Measurements from ENCODE around the gene ATG7. TPM values are rescaled to one million over a fixed set of nuclear protein-coding genes. Genes with fewer than 3 reads are reported as not detected.
"Not testable (repeated sequence)": the region's sequence is repeated elsewhere in the genome, so short reads cannot be mapped to it uniquely, and the experiment has no call there.

The ATG7 gene
- total and polyA plus RNA-seq, 2 experiments from 2014 or later, result 18.4 to 38.6 TPM

DNA sequence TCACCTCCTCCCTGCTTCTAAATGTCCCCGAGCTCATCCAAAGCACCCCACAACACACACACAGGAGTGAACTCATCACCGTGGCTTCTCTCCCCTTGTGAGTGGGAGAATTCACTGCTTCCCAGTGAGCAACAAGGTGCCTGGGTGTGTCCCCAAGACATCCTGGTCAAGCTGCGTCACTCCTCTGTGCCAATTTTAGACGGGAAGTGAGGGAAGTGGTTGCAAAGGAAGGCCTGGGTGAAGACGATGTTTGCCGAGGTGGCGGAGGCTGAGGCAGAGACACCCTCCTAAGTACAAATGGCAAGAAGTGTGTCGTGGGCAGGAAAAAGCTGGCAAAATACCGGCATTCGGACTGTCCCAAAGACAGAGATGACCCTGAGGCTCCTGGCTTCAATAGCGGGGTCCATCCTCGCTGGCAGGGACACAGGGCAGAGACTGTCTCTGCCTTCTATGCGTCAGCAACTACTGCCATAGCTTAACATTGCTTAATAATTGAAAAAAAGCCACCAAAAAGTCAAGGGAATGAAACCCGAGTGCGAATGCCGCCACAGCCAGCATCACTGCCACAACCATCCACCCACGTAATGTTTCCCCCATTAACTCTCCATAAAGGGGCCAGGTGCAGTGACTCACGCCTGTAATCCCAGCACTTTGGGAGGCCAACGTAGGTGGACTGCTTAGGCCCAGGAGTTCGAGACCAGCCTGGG lies 298.7 kb downstream of the ATG7 start:
- Histone ChIP-seq H3K4me2 (no peak overlapping the region), H3K27me3 (no peaks in the 10 kb centered on the region), H3K4me1 (ENCODE audit: insufficient read depth) (no peaks in the 10 kb centered on the region), H3K27ac (no peak overlapping the region), H3K9me3 (ENCODE audit: low read depth) (no peaks in the 10 kb centered on the region), H3K4me3 (no peak overlapping the region), H3K9me2 (replicated peaks; ENCODE audit: insufficient read depth) (no peaks in the 10 kb centered on the region), H3K79me2 (peaks cover 99% of the 10 kb centered on the region), H2AFZ (no peak overlapping the region), H4K20me1 (ENCODE audit: insufficient read depth, poor library complexity, severe bottlenecking) (peaks cover 72% of the 10 kb centered on the region), H3K36me3 (replicated peaks; ENCODE audit: insufficient read depth, low read depth) (no peaks in the 10 kb centered on the region)
- DNase-seq (ENCODE audit: low spot score), result no peak
- 91% methylated on average over 20 of the region's 20 CpGs for WGBS (ENCODE audit: low lambda C conversion rate, missing lambda C conversion rate)
- TF ChIP-seq EZH2phosphoT487 (IDR thresholded peaks at IDR 0.05; ENCODE audit: low read depth, severe bottlenecking, unreplicated experiment) (no peak), EZH2 (IDR thresholded peaks at IDR 0.05; ENCODE audit: borderline replicate concordance) (no peak)
- TF ChIP-seq, protein P1, sequence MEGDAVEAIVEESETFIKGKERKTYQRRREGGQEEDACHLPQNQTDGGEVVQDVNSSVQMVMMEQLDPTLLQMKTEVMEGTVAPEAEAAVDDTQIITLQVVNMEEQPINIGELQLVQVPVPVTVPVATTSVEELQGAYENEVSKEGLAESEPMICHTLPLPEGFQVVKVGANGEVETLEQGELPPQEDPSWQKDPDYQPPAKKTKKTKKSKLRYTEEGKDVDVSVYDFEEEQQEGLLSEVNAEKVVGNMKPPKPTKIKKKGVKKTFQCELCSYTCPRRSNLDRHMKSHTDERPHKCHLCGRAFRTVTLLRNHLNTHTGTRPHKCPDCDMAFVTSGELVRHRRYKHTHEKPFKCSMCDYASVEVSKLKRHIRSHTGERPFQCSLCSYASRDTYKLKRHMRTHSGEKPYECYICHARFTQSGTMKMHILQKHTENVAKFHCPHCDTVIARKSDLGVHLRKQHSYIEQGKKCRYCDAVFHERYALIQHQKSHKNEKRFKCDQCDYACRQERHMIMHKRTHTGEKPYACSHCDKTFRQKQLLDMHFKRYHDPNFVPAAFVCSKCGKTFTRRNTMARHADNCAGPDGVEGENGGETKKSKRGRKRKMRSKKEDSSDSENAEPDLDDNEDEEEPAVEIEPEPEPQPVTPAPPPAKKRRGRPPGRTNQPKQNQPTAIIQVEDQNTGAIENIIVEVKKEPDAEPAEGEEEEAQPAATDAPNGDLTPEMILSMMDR (IDR thresholded peaks at IDR 0.05; ENCODE audit: poor library complexity), result no peak

DNA sequence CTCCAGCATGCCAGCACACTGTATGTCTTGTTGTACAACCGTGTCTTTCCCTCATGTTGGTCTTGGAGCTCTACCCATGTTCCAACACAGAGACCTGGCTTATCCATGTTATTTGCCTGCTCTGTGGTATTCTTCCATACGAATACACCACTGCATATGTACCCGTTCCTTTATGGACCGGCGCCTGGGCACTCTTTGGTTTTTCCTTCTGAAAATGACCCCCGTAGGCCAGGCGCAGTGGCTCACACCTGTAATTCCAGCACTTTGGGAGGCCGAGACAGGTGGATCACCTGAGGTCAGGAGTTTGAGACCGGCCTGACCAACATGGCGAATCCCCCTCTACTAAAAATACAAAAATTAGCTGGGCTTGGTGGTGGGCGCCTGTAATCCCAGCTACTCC lies 300.5 kb downstream of the ATG7 start:
- not testable (repeated sequence) for H3K9me2 ChIP-seq (replicated peaks; ENCODE audit: insufficient read depth); H3K27ac ChIP-seq; H3K27me3 ChIP-seq; DNase-seq (ENCODE audit: low spot score); H3K36me3 ChIP-seq (replicated peaks; ENCODE audit: insufficient read depth, low read depth); H3K4me1 ChIP-seq (ENCODE audit: insufficient read depth); H3K9me3 ChIP-seq (ENCODE audit: low read depth); H3K4me2 ChIP-seq; H2AFZ ChIP-seq; H3K4me3 ChIP-seq
- WGBS (ENCODE audit: low lambda C conversion rate, missing lambda C conversion rate), result 90% methylated on average over 11 of the region's 11 CpGs
- peaks cover 80% of the 10 kb centered on the region for H4K20me1 ChIP-seq (ENCODE audit: insufficient read depth, poor library complexity, severe bottlenecking)
- peaks cover 99% of the 10 kb centered on the region for H3K79me2 ChIP-seq

DNA sequence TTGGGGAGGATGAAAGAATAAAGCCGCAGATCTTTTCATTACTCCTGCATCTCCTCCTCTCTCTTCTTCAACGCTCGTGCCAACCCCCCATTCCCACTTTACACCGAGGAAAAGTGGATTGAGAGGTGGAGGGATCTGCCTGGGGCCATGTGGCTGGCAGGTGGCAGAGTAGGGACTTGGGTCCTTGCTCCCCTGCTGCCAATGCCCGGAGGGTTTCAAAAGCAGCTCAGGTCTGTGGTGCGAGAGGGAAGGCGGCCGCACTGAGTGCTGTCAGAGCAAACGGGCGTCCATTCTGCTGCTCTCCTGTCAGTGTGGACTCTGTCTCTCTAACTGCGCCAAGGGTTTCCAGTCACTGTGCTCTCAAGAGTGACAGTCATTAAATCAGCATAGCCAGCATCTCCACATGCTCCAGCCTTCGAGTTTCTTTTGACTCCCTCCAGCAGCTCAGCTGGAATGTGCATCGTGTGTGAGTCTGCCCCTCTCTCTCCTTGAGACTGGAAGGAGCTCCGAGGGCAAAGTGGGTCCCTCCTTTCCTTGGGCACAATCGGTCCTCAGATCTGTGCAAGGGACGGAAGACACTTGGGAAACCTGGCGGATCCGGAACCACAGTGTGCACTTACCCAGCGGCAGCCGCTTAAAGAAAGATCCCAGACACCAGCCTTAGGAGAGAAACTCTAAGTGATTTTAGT lies 302.9 kb downstream of the ATG7 start:
- H3K79me2 ChIP-seq, result peaks cover 97% of the 10 kb centered on the region
- H3K27me3 ChIP-seq, result no peaks in the 10 kb centered on the region
- no peak overlapping the region for H2AFZ ChIP-seq
- DNase-seq (ENCODE audit: low spot score), result no peak
- no peak for TF ChIP-seq EZH2phosphoT487 (IDR thresholded peaks at IDR 0.05; ENCODE audit: low read depth, severe bottlenecking, unreplicated experiment)
- TF ChIP-seq, protein P1 (IDR thresholded peaks at IDR 0.05; ENCODE audit: poor library complexity), result no peak
- TF ChIP-seq EZH2 (IDR thresholded peaks at IDR 0.05; ENCODE audit: borderline replicate concordance), result no peak
- no peaks in the 10 kb centered on the region for H3K4me1 ChIP-seq (ENCODE audit: insufficient read depth)
- no peaks in the 10 kb centered on the region for H3K9me2 ChIP-seq (replicated peaks; ENCODE audit: insufficient read depth)
- WGBS (ENCODE audit: low lambda C conversion rate, missing lambda C conversion rate), result 85% methylated on average over 20 of the region's 20 CpGs
- peaks cover 67% of the 10 kb centered on the region for H4K20me1 ChIP-seq (ENCODE audit: insufficient read depth, poor library complexity, severe bottlenecking)
- H3K9me3 ChIP-seq (ENCODE audit: low read depth), result no peaks in the 10 kb centered on the region
- no peaks in the 10 kb centered on the region for H3K36me3 ChIP-seq (replicated peaks; ENCODE audit: insufficient read depth, low read depth)
- no peak overlapping the region for H3K4me2 ChIP-seq
- H3K27ac ChIP-seq, result no peak overlapping the region
- no peak overlapping the region for H3K4me3 ChIP-seq

DNA sequence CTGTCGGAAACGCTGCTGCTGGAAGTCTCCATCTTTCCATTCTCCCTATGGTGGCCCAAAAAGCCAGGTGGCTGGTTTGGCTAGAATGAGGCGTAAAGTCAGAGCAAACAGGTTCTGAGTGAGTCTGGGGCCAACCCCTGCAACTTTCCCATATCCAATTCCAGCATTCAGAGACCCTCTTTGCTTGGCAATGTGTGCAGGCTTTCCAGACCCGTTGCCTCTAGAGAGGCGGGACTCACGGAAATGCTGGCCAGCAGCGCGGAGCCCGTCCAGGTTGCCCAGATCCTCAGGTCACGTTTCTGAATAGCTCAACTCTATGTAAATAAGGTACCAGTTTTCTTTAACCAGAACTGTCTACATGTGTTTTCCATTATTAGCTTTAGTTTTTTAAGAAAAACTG lies 303.5 kb downstream of the ATG7 start:
- DNase-seq (ENCODE audit: low spot score), result no peak
- Histone ChIP-seq H3K4me1 (ENCODE audit: insufficient read depth) (peaks cover 5% of the 10 kb centered on the region), H3K79me2 (peaks cover 97% of the 10 kb centered on the region), H3K36me3 (replicated peaks; ENCODE audit: insufficient read depth, low read depth) (no peaks in the 10 kb centered on the region), H4K20me1 (ENCODE audit: insufficient read depth, poor library complexity, severe bottlenecking) (peaks cover 63% of the 10 kb centered on the region), H3K9me2 (replicated peaks; ENCODE audit: insufficient read depth) (no peaks in the 10 kb centered on the region), H3K9me3 (ENCODE audit: low read depth) (no peaks in the 10 kb centered on the region), H2AFZ (no peak overlapping the region), H3K27ac (no peak overlapping the region), H3K4me3 (no peak overlapping the region), H3K4me2 (no peak overlapping the region), H3K27me3 (no peaks in the 10 kb centered on the region)
- WGBS (ENCODE audit: low lambda C conversion rate, missing lambda C conversion rate), result 88% methylated on average over 10 of the region's 10 CpGs
- TF ChIP-seq, protein P1 (IDR thresholded peaks at IDR 0.05; ENCODE audit: poor library complexity), result no peak
- TF ChIP-seq EZH2 (IDR thresholded peaks at IDR 0.05; ENCODE audit: borderline replicate concordance) (no peak), EZH2phosphoT487 (IDR thresholded peaks at IDR 0.05; ENCODE audit: low read depth, severe bottlenecking, unreplicated experiment) (no peak)

All from hepatocyte (in vitro differentiated cells).